ES-I3 (cell line): ENCODE data around the gene PDE3A.

Experiments
- H3K36me3 ChIP-seq: 2 replicates; pipeline ENCODE4 v1.6.1; 2013; ENCODE audit warnings: mild to moderate bottlenecking, low read length, control low read depth, moderate library complexity; ENCODE audit not compliant: insufficient read depth
- H3K4me1 ChIP-seq: 2 replicates; pipeline ENCODE4 v1.6.1; 2013; ENCODE audit warnings: mild to moderate bottlenecking, control low read depth, low read length; ENCODE audit not compliant: insufficient read depth
- H3K9ac ChIP-seq: 2 replicates; pipeline ENCODE4 v1.6.1; 2013; ENCODE audit warnings: low read depth, mild to moderate bottlenecking, low read length, moderate library complexity
- H3K9me3 ChIP-seq: 2 replicates; pipeline ENCODE4 v1.6.1; 2013; ENCODE audit warnings: mild to moderate bottlenecking, low read length, moderate library complexity; ENCODE audit not compliant: control insufficient read depth, insufficient read depth

The PDE3A gene

GRCh38 chr12:20731274-20731673 lies 362.9 kb downstream of the PDE3A start:
- Histone ChIP-seq H3K36me3 (no peaks in the 10 kb centered on the region), H3K9ac (no peak overlapping the region), H3K9me3 (no peaks in the 10 kb centered on the region), H3K4me1 (no peaks in the 10 kb centered on the region)
